ENCODE measurements around the gene TMEM151B. TPM values are rescaled to one million over a fixed set of nuclear protein-coding genes. Genes with fewer than 3 reads are reported as not detected.
"Not testable (repeated sequence)": the region's sequence is repeated elsewhere in the genome, so short reads cannot be mapped to it uniquely, and the experiment has no call there.

Gene TMEM151B
- total RNA-seq, 1 experiment from 2014 or later: not detected

DNA sequence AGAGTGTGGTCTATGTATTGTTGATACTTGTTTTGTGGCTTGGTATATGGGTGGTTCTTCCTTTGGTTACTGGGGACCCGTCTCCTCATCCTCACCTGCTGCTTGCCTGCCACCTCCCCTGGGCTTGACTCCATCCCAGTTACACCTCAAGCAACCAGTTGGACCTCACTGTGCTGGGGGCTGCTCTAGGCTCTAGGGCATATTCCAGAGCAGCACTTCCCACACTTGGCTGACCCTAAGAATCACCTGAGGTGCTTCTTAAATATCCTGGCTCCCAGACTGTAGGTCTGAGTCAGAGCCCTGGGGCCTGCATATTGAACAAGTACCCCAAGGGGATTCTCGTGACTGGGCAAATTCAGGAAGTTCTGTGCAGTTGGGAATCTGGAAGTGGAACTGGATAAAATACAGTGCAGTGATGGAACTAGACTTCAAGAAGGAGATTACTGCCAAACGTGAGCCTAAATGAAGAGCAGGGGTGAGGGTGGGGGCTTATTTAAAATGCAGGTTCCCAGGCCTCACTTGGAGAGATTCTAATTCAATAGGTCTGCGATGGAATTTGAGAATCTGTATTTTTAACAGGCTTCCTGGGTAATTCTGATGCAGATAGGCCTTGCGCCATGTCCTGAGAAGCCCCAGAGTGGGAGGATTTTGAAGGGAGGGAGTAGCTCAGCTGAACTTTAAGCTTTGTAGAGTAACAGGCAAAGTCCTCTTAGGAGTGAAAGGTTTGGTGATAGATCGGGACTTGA, 79.8 kb downstream of the TMEM151B start:
- no peaks in the 10 kb centered on the region for H3K36me3 ChIP-seq (ENCODE audit: control insufficient read depth in 1 of 2, insufficient read depth in 2 of 2, low read length in 2 of 2)
- no TSS peak for BruUV-seq (replicated peaks)
- ATAC-seq: no peak
- H3K27me3 ChIP-seq (ENCODE audit: insufficient read depth, low read length): peaks cover 4% of the 10 kb centered on the region; the same call in 1 of the 2 replicates
- H3K79me2 ChIP-seq (ENCODE audit: insufficient read depth, low read length): no peaks in the 10 kb centered on the region
- TF ChIP-seq EZH2phosphoT487 (IDR thresholded peaks at IDR 0.05; ENCODE audit: borderline replicate concordance) (no peak), ELF1 (IDR thresholded peaks at IDR 0.05; ENCODE audit: borderline replicate concordance, low read depth) (no peak), SP1 (IDR thresholded peaks at IDR 0.05; ENCODE audit: low read depth) (no peak), YY1 (IDR thresholded peaks at IDR 0.05; ENCODE audit: extremely low read depth, insufficient replicate concordance, low read depth, low read length) (no peak), POLR2AphosphoS5 (IDR thresholded peaks at IDR 0.05; ENCODE audit: low read depth, low read length) (no peak), CEBPB (IDR thresholded peaks at IDR 0.05; ENCODE audit: low read depth) (no peak), CBX3 (IDR thresholded peaks at IDR 0.05; ENCODE audit: low read depth) (no peak), ZNF274 (IDR thresholded peaks at IDR 0.05; ENCODE audit: low read depth, low read length) (no peak), EGR1 (IDR thresholded peaks at IDR 0.05; ENCODE audit: low read depth) (no peak), SRF (IDR thresholded peaks at IDR 0.05; ENCODE audit: low read depth) (no peak), POLR2A (IDR thresholded peaks at IDR 0.05; ENCODE audit: borderline replicate concordance, extremely low read depth, insufficient read depth, insufficient read length) (no peak)
- TF ChIP-seq, protein P1, sequence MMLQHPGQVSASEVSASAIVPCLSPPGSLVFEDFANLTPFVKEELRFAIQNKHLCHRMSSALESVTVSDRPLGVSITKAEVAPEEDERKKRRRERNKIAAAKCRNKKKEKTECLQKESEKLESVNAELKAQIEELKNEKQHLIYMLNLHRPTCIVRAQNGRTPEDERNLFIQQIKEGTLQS (IDR thresholded peaks at IDR 0.05): no peak
- TF ChIP-seq, protein P2, sequence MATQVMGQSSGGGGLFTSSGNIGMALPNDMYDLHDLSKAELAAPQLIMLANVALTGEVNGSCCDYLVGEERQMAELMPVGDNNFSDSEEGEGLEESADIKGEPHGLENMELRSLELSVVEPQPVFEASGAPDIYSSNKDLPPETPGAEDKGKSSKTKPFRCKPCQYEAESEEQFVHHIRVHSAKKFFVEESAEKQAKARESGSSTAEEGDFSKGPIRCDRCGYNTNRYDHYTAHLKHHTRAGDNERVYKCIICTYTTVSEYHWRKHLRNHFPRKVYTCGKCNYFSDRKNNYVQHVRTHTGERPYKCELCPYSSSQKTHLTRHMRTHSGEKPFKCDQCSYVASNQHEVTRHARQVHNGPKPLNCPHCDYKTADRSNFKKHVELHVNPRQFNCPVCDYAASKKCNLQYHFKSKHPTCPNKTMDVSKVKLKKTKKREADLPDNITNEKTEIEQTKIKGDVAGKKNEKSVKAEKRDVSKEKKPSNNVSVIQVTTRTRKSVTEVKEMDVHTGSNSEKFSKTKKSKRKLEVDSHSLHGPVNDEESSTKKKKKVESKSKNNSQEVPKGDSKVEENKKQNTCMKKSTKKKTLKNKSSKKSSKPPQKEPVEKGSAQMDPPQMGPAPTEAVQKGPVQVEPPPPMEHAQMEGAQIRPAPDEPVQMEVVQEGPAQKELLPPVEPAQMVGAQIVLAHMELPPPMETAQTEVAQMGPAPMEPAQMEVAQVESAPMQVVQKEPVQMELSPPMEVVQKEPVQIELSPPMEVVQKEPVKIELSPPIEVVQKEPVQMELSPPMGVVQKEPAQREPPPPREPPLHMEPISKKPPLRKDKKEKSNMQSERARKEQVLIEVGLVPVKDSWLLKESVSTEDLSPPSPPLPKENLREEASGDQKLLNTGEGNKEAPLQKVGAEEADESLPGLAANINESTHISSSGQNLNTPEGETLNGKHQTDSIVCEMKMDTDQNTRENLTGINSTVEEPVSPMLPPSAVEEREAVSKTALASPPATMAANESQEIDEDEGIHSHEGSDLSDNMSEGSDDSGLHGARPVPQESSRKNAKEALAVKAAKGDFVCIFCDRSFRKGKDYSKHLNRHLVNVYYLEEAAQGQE (IDR thresholded peaks at IDR 0.05; ENCODE audit: low read depth): no peak
- TF ChIP-seq, protein P3, sequence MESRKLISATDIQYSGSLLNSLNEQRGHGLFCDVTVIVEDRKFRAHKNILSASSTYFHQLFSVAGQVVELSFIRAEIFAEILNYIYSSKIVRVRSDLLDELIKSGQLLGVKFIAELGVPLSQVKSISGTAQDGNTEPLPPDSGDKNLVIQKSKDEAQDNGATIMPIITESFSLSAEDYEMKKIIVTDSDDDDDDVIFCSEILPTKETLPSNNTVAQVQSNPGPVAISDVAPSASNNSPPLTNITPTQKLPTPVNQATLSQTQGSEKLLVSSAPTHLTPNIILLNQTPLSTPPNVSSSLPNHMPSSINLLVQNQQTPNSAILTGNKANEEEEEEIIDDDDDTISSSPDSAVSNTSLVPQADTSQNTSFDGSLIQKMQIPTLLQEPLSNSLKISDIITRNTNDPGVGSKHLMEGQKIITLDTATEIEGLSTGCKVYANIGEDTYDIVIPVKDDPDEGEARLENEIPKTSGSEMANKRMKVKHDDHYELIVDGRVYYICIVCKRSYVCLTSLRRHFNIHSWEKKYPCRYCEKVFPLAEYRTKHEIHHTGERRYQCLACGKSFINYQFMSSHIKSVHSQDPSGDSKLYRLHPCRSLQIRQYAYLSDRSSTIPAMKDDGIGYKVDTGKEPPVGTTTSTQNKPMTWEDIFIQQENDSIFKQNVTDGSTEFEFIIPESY (IDR thresholded peaks at IDR 0.05; ENCODE audit: extremely low read depth, insufficient replicate concordance, low read length): no peak
- no peak overlapping the region for H2AFZ ChIP-seq (ENCODE audit: low read depth, low read length, poor library complexity, severe bottlenecking)
- H3K27ac ChIP-seq (ENCODE audit: low read depth, low read length): no peak overlapping the region
- CTCF ChIA-PET: no interaction called here
- no peaks in the 10 kb centered on the region for H3K4me1 ChIP-seq (ENCODE audit: control insufficient read depth in 1 of 2, insufficient read depth in 2 of 2, low read length in 2 of 2)
- no peak overlapping the region for H3K9ac ChIP-seq (ENCODE audit: low read length)
- no peak overlapping the region for H3K4me3 ChIP-seq (replicated peaks in 1 of 2; ENCODE audit: low read depth in 1 of 2, low read length in 2 of 2)
- H3K9me3 ChIP-seq (ENCODE audit: control insufficient read depth in 1 of 2, insufficient read depth in 1 of 2, low read depth in 1 of 2, low read length in 2 of 2): no peaks in the 10 kb centered on the region
- H3K9me2 ChIP-seq (ENCODE audit: insufficient read depth): no peaks in the 10 kb centered on the region
- RAD21 ChIA-PET (ENCODE audit: low non-redundant PET in 1 of 2, low total read pairs in 2 of 2, uncharacterized antibody in 2 of 2, unreplicated experiment in 2 of 2): no interaction called here
- POLR2A ChIA-PET: no interaction called here
- no peaks in the 10 kb centered on the region for H4K20me1 ChIP-seq (ENCODE audit: insufficient read depth)
- DNase-seq (ENCODE audit: low read depth, low spot score): no peak
- no peak overlapping the region for H3K4me2 ChIP-seq (ENCODE audit: low read length)
- intact Hi-C loops (cut with micrococcal nuclease): no loop called here

DNA sequence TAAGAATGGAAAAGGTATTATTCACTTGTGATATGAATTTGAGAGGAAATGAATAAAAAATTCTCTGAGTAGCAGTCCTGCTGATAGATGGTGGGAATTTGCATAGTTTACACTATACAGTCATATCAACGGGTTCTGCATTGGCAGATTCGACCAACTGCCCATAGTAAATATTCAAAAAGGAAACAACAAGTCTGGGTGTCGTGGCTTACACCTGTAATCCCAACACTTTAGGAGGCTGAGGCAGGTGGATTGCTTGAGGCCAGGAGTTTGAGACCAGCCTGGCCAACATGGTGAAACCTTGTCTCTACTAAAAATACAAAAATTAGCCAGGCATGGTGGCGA, 80.4 kb downstream of the TMEM151B start:
- H3K36me3 ChIP-seq (ENCODE audit: control insufficient read depth in 1 of 2, insufficient read depth in 2 of 2, low read length in 2 of 2); DNase-seq (ENCODE audit: low read depth, low spot score); intact Hi-C loops (cut with micrococcal nuclease); H3K79me2 ChIP-seq (ENCODE audit: insufficient read depth, low read length); BruUV-seq (replicated peaks); H4K20me1 ChIP-seq (ENCODE audit: insufficient read depth); ATAC-seq; RAD21 ChIA-PET (ENCODE audit: low non-redundant PET in 1 of 2, low total read pairs in 2 of 2, uncharacterized antibody in 2 of 2, unreplicated experiment in 2 of 2); H3K4me3 ChIP-seq (replicated peaks in 1 of 2; ENCODE audit: low read depth in 1 of 2, low read length in 2 of 2); CTCF ChIA-PET; POLR2A ChIA-PET; H3K4me1 ChIP-seq (ENCODE audit: control insufficient read depth in 1 of 2, insufficient read depth in 2 of 2, low read length in 2 of 2); H3K9ac ChIP-seq (ENCODE audit: low read length); H3K27ac ChIP-seq (ENCODE audit: low read depth, low read length); H3K27me3 ChIP-seq (ENCODE audit: insufficient read depth, low read length); H3K4me2 ChIP-seq (ENCODE audit: low read length); H3K9me2 ChIP-seq (ENCODE audit: insufficient read depth); H3K9me3 ChIP-seq (ENCODE audit: control insufficient read depth in 1 of 2, insufficient read depth in 1 of 2, low read depth in 1 of 2, low read length in 2 of 2); H2AFZ ChIP-seq (ENCODE audit: low read depth, low read length, poor library complexity, severe bottlenecking): not testable (repeated sequence)

Measured in HCT116 (cell line).